ENCODE measurements around the gene CYP26B1. TPM values are rescaled to one million over a fixed set of nuclear protein-coding genes. Genes with fewer than 3 reads are reported as not detected.

The CYP26B1 gene
- total and polyA plus RNA-seq, 12 donors, result 0.88 to 8.3 (median 4.7) TPM

DNA sequence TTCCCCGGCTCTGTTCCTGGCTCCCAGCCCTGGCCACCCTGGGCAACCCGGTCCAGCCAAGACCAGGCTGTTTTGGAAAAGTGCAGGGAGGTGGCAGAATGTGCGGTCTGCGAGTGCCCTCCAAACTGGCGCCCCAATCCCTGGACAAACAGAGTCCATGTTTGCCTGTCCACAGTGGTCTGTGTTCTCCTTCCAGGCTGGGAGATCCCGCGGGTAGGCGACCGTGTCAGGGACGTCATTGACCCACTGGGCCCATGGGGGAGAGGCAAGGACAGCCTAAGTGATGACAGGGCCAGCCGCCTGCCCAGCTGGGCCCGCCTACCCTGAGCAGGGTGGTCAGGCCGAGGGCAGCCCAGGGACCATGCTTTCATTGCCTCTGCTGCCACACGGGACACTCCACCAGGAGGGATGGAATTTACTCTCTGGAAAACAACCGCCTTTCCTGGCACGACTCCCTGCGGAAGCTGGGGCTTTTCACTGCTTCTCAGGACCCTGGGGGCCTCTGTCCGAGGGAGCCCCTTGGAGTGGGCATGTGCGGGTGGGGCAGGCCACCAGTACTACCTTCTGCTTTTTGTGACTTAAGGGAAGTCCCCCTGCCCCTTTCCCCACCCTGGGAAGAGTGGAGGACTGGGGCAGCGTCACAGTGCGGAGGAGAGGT lies 20.1 kb downstream of the CYP26B1 start:
- peaks cover 0 to 3% (median 0%) of the 10 kb centered on the region in 9 donors for H3K36me3 ChIP-seq
- 82 to 86% methylated on average over 21 of the region's 21 CpGs for WGBS, 2 donors
- ATAC-seq, result no peak

DNA sequence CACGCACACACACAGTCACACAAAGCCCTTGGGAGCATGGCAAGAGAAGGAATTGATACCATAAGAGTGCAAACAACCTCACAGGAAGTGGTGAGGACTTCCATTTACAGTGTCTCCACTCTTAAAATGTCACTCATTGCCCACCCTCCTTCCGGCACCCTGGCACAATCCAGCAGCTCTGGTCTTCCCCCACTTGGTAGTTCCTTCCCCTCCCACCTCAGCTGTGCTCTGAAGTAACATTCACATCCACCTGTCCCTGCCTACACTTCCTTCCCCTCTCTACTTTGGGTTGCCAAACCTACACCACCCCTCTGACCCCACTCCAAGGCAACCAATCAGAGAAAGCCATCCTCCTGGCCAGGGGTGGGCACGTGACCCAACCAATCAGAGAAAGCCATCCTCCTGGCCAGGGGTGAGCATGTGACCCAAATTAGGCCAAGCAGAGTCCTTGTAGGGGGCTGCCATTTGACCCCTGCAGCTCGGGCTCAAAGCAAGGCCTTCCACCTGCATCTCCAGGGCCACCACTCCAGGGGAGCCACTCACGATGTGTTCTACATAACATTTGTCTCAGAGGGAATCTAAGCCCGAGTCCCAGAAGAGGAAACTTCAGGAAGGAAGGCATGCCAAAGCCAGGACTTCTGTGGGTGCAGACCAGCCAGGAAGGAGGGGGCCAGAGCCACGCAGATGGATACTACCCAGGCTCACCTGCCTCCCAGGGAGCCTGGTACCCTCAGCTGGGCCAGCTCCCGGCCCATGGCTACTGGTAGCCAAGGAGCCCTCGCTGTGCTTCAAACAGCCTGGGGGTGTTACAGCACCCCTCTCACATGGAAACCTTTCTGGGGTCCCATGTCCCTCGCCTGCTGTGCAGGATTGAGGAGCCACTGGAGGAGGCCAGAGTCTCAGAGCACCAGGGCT lies 21.2 kb downstream of the CYP26B1 start:
- DNase-seq, result no peak
- H3K9me3 ChIP-seq, result peaks cover 0 to 11% (median 0%) of the 10 kb centered on the region in 11 donors
- no peak overlapping the region for H3K27ac ChIP-seq
- H3K36me3 ChIP-seq, result no peaks in the 10 kb centered on the region
- H3K27me3 ChIP-seq, result peaks cover 0 to 29% (median 5%) of the 10 kb centered on the region in 7 donors
- TF ChIP-seq, protein P1, sequence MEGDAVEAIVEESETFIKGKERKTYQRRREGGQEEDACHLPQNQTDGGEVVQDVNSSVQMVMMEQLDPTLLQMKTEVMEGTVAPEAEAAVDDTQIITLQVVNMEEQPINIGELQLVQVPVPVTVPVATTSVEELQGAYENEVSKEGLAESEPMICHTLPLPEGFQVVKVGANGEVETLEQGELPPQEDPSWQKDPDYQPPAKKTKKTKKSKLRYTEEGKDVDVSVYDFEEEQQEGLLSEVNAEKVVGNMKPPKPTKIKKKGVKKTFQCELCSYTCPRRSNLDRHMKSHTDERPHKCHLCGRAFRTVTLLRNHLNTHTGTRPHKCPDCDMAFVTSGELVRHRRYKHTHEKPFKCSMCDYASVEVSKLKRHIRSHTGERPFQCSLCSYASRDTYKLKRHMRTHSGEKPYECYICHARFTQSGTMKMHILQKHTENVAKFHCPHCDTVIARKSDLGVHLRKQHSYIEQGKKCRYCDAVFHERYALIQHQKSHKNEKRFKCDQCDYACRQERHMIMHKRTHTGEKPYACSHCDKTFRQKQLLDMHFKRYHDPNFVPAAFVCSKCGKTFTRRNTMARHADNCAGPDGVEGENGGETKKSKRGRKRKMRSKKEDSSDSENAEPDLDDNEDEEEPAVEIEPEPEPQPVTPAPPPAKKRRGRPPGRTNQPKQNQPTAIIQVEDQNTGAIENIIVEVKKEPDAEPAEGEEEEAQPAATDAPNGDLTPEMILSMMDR (IDR thresholded peaks at IDR 0.05), result no peak
- H3K4me1 ChIP-seq, result no peaks in the 10 kb centered on the region
- intact Hi-C loops (cut with DNase I), result no loop called here
- 84 to 86% methylated on average over 10 of the region's 10 CpGs for WGBS, 2 donors
- H3K4me3 ChIP-seq, result no peak overlapping the region
- no peak for ATAC-seq

More for the DNA sequence above, 20.1 kb downstream of the CYP26B1 start:
- no peak for DNase-seq
- intact Hi-C loops (cut with DNase I), result no loop called here
- H3K4me3 ChIP-seq, result no peak overlapping the region
- H3K27ac ChIP-seq, result no peak overlapping the region
- H3K4me1 ChIP-seq, result no peaks in the 10 kb centered on the region
- TF ChIP-seq, protein P1 (IDR thresholded peaks at IDR 0.05), result no peak
- peaks cover 0 to 28% (median 2%) of the 10 kb centered on the region in 7 donors for H3K27me3 ChIP-seq
- H3K9me3 ChIP-seq, result peaks cover 0 to 5% (median 0%) of the 10 kb centered on the region in 11 donors

DNA sequence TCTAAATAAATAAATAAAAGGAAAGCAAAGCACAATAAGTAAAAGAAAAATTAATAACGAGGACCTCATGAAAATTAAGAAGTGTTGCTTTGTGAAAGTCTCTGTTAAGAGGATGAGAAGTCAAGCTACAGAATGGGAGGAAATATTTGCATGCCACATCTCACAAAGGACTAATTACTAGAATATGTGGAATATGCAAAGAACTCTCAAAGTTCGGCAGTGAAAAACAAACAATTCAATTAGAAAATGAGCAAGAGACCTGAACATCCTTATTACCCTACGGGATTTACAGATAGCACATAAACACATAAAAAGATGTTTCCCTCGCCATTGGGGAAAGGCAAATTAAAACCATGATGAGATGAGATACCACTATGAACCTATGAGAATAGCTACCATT lies 23.3 kb downstream of the CYP26B1 start:
- Histone ChIP-seq H3K4me1 (no peaks in the 10 kb centered on the region), H3K27me3 (peaks cover 0 to 29% (median 7%) of the 10 kb centered on the region in 7 donors), H3K36me3 (no peaks in the 10 kb centered on the region), H3K4me3 (no peak overlapping the region), H3K9me3 (peaks cover 0 to 11% (median 0%) of the 10 kb centered on the region in 11 donors), H3K27ac (no peak overlapping the region)
- TF ChIP-seq, protein P1 (IDR thresholded peaks at IDR 0.05), result no peak
- no peak for DNase-seq
- WGBS, 2 donors, result 74 to 84% methylated on average over 4 of the region's 4 CpGs
- ATAC-seq, result no peak
- intact Hi-C loops (cut with DNase I), result loop anchor here in 1 of 10 donors (1.0 kb wide), 1 partner anchor 22 kb away; no protein-coding TSS in a partner anchor

DNA sequence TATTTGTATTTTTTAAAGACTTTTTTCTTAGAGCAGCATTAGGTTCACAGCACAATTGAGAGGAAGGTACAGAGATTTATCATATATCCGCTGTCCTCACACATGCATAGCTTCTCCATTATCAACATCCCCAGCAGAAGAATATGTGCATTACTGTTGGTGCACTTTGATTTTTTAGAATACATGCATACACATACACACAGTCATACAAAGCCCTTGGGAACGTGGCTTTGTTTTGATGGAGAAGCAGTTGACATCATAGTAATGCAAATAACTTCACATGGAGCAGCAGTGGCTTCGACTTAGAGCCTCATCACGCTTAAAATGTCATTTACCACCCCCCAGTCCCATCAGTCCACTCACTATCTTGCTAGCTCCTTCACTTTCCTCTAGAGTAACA lies 26.5 kb downstream of the CYP26B1 start:
- TF ChIP-seq, protein P1 (IDR thresholded peaks at IDR 0.05), result no peak
- WGBS, 2 donors, result 72 to 74% methylated on average over 4 of the region's 4 CpGs

More for the DNA sequence above, 26.5 kb downstream of the CYP26B1 start:
- ATAC-seq, result no peak
- Histone ChIP-seq H3K9me3 (peaks cover 0 to 11% (median 0%) of the 10 kb centered on the region in 11 donors), H3K4me1 (no peaks in the 10 kb centered on the region), H3K27me3 (peaks cover 0 to 30% (median 13%) of the 10 kb centered on the region in 7 donors), H3K27ac (no peak overlapping the region), H3K36me3 (no peaks in the 10 kb centered on the region), H3K4me3 (no peak overlapping the region)
- intact Hi-C loops (cut with DNase I), result no loop called here
- DNase-seq, result no peak

All from heart right ventricle (tissue), 16 donors.